T-helper 17 cell (primary cell): ENCODE data around the gene SLC30A1. TPM values are rescaled to one million over a fixed set of nuclear protein-coding genes. Genes with fewer than 3 reads are reported as not detected.

Experiments used
- ATAC-seq: fragments of 150-1000 bp; cut with Tn5 transposase; 2 replicates; pipeline ENCODE4 v1.10.0; 2021; ENCODE audit warnings: mild to moderate bottlenecking, moderate library complexity
- DNase-seq, 3 donors: peaks; one replicate each; pipeline versions ENCODE4 v3.0.0 to v3.0.0-alpha.2; 2020 to 2021
- H3K9me3 ChIP-seq: one replicate; pipeline ENCODE4 v1.7.0; 2013; ENCODE audit warnings: low read length, mild to moderate bottlenecking; ENCODE audit not compliant: control insufficient read depth, poor library complexity, severe bottlenecking
- H3K27ac Mint-ChIP-seq: one replicate; pipeline ENCODE4 v1.8.0; 2022; ENCODE audit warnings: mild to moderate bottlenecking, moderate library complexity, mixed read lengths
- H3K27me3 Mint-ChIP-seq: one replicate; pipeline ENCODE4 v1.8.0; 2022; ENCODE audit warnings: mixed read lengths
- H3K36me3 Mint-ChIP-seq: one replicate; pipeline ENCODE4 v1.8.0; 2022; ENCODE audit warnings: low read depth, mixed read lengths
- H3K4me1 Mint-ChIP-seq: one replicate; pipeline ENCODE4 v1.8.0; 2022; ENCODE audit warnings: mild to moderate bottlenecking, mixed read lengths
- H3K4me3 Mint-ChIP-seq: one replicate; pipeline ENCODE4 v1.8.0; 2022; ENCODE audit warnings: mild to moderate bottlenecking, moderate library complexity, mixed read lengths
- total RNA-seq, 4 donors: library from RNA in 2 of 4; stranded (reverse) in 2 of 4; gene quantifications; one replicate each; pipeline ENCODE4 v1.2.3 and lab custom pipeline; 2022 to 2026

SLC30A1 gene
- total RNA-seq, 2 donors from 2014 or later, result 4.8 to 9.5 TPM

DNA sequence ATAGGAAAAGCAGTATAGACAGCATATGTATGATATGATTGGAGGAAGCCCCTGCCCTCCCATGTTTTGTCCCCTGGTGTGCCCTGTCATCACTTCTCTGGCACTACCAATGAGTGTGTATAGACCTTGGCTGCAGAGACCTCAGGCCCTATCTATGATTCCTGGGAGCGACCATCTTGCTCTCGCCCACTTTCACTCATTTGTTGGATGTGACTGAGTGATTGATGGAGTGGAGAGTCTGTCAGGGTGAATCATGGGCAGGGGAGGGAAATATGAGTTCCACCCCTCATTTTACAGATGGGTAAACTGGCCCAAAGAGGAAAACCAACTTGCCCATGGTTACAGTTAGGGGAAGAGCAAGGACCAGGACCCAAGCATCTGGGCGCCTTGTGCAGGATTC, 14.9 kb downstream of the SLC30A1 start:
- no peak overlapping the region for H3K4me3 Mint-ChIP-seq

GRCh38 chr1:211559222-211560010, 19.5 kb downstream of the SLC30A1 start:
- DNase-seq (no peak), ATAC-seq (no peak)
- H3K27me3 Mint-ChIP-seq, result peaks cover 10% of the 10 kb centered on the region
- H3K4me1 Mint-ChIP-seq, result no peaks in the 10 kb centered on the region
- no peak overlapping the region for H3K4me3 Mint-ChIP-seq
- no peak overlapping the region for H3K27ac Mint-ChIP-seq
- H3K9me3 ChIP-seq, result no peaks in the 10 kb centered on the region
- no peaks in the 10 kb centered on the region for H3K36me3 Mint-ChIP-seq

More for the DNA sequence above, 14.9 kb downstream of the SLC30A1 start:
- no peaks in the 10 kb centered on the region for H3K9me3 ChIP-seq
- H3K36me3 Mint-ChIP-seq, result no peaks in the 10 kb centered on the region
- H3K4me1 Mint-ChIP-seq, result peaks cover 2% of the 10 kb centered on the region
- DNase-seq (no peak), ATAC-seq (no peak)
- H3K27ac Mint-ChIP-seq, result no peak overlapping the region
- peaks cover 7% of the 10 kb centered on the region for H3K27me3 Mint-ChIP-seq

DNA sequence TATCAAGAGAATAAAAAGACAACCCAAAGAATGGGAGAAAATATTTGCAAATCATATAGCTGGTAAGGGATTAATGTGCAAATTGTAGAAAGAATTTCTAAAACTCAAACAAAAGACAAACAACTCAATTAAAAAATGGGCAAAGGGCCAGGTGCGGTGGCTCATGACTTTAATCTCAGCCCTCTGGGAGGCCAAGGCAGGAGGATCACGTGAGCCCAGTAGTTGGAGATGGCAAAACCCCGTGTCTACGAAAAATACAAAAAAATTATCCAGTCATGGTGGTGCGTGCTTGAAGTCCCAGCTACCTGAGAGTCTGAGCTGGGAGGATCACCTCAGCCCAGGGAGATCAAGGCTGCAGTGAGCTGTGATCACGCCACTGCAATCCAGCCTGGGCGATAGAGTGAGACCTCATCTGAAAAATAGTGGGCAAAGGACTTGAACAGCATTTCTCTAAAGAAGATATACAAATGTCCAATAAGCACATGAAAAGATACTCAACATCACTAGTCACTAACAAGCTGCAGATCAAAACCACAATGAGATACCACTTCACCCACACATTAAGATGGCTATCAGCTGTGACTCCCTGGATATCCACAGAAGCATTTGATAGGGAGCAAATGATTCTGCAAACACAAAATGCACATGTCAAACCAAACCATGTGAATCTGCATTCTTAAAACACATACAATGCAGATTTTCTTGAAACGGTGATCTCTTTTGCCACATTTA, 20.9 kb downstream of the SLC30A1 start:
- DNase-seq (no peak), ATAC-seq (no peak)
- H3K9me3 ChIP-seq, result no peaks in the 10 kb centered on the region
- H3K4me1 Mint-ChIP-seq, result no peaks in the 10 kb centered on the region
- no peaks in the 10 kb centered on the region for H3K36me3 Mint-ChIP-seq
- no peak overlapping the region for H3K4me3 Mint-ChIP-seq
- no peak overlapping the region for H3K27ac Mint-ChIP-seq
- peaks cover 22% of the 10 kb centered on the region for H3K27me3 Mint-ChIP-seq

GRCh38 chr1:211553549-211553948, 25.4 kb downstream of the SLC30A1 start:
- H3K9me3 ChIP-seq, result no peaks in the 10 kb centered on the region
- Mint-ChIP-seq H3K27ac (no peak overlapping the region), H3K4me3 (no peak overlapping the region), H3K27me3 (peaks cover 23% of the 10 kb centered on the region), H3K36me3 (no peaks in the 10 kb centered on the region), H3K4me1 (no peaks in the 10 kb centered on the region)
- ATAC-seq, result no peak
- DNase-seq, result no peak

DNA sequence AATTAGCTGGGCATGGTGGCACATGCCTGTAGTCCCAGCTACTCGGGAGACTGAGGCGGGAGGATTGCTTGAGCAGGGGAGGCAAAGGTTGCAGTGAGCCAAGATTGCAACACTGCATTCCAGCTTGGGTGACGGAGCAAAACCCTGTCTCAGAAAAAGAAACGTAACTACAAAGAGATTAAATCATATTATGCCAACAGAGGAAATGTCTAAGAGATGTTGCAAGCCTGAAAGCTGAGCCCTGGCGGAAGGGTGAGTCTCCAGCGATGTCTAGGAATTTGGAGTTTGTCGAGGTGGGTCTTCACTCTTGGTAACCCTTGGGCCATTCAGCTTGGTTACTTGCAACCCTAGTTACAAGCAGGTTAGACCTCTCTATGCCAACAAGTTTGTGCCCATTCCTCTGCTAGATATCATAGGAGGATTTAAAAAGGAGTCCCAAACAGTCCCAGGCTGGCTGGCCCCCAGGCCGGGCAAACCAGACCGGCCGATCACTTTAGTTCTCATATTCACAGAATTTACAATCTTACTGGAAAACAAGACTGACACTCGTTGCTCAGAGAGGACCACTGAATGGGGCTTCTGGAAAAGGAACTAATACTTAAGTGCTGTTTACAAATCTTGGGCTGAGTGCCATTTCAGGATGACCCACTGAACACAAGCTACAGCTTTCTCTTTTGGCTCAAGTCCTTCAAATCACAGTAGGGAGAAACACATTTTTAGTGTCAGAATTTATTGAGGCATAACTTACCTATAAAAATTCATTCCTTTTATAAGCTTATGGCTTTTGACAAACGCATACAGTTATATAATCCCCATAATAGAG, 27.1 kb downstream of the SLC30A1 start:
- H3K9me3 ChIP-seq, result no peaks in the 10 kb centered on the region
- Mint-ChIP-seq H3K27ac (no peak overlapping the region), H3K27me3 (peaks cover 23% of the 10 kb centered on the region), H3K4me3 (no peak overlapping the region), H3K36me3 (no peaks in the 10 kb centered on the region), H3K4me1 (no peaks in the 10 kb centered on the region)
- ATAC-seq, result no peak
- no peak for DNase-seq

- DNase-seq (no peak), ATAC-seq (no peak)
- Mint-ChIP-seq H3K36me3 (peaks cover 4% of the 10 kb centered on the region), H3K4me3 (no peak overlapping the region), H3K27me3 (peaks cover 25% of the 10 kb centered on the region), H3K27ac (no peak overlapping the region), H3K4me1 (no peaks in the 10 kb centered on the region)
- no peaks in the 10 kb centered on the region for H3K9me3 ChIP-seq
These were observed 29.8 kb downstream of the SLC30A1 start for GRCh38 chr1:211549092-211549711.

DNA sequence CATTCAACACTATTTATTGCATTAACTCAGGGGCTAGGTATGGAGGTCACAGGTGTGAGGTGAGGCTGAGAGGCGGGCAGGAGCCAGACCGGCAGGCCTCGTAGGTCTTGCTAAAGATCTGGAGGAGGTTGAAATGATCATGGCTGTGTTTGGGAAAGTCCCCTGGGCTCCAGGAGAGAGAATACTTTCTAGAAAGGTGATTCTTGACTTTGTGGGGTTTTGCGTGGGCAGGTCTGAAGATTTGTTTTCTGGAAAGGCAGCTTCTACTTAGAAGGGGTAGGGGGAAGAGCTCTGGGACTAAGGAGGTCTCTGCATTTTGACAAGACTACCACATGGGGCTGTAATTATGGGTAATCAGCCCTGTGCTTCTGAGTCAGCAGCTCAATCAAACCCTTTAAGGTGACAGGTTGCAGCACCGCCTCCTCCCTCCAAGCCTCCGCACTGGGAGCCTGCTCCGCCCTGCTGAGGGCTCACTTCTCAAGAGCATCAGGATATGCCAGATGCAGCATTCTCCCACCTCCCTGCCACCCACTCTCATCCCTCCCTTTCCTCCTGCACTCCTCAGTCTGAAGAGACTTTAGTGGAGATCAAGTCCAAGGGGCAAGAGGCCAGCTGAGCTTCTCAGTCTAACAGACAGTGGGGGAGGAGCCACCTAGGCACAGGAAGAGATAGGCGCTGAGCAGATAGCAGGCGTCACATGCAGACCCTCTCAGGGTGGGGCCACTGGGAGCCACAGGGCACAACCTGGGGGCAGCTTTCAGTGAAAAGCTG, 30.5 kb downstream of the SLC30A1 start:
- Mint-ChIP-seq H3K27ac (no peak overlapping the region), H3K4me1 (no peaks in the 10 kb centered on the region), H3K36me3 (peaks cover 4% of the 10 kb centered on the region), H3K4me3 (no peak overlapping the region), H3K27me3 (peaks cover 20% of the 10 kb centered on the region)
- ATAC-seq (peak; percentile 73), DNase-seq (no peak)
- no peaks in the 10 kb centered on the region for H3K9me3 ChIP-seq

DNA sequence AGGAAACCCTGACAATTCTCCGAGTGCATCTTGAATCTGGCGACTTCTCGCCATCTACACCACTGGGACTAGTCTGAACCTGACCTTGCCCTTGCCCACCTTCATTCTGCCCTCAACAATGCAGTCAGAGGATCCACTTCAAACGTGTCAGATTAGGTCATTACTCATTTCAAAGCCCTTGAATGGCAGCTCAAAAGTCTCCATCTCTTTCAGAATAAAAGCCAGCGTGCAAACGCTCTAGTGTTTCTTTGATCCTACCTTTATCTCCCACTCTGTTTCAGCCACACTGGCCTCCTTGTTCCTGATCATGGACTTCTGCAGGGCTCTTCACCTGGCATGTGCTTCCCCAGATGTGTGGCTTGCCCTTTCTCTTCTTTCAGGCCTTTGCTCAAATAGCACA, 31.3 kb downstream of the SLC30A1 start:
- Mint-ChIP-seq H3K27ac (no peak overlapping the region), H3K27me3 (peaks cover 14% of the 10 kb centered on the region), H3K4me1 (no peaks in the 10 kb centered on the region), H3K4me3 (no peak overlapping the region), H3K36me3 (peaks cover 4% of the 10 kb centered on the region)
- no peak for ATAC-seq
- H3K9me3 ChIP-seq, result no peaks in the 10 kb centered on the region
- DNase-seq, result no peak

GRCh38 chr1:211546543-211546942, 32.4 kb downstream of the SLC30A1 start:
- Mint-ChIP-seq H3K4me1 (no peaks in the 10 kb centered on the region), H3K27me3 (peaks cover 14% of the 10 kb centered on the region), H3K36me3 (peaks cover 4% of the 10 kb centered on the region), H3K27ac (no peak overlapping the region), H3K4me3 (no peak overlapping the region)
- ATAC-seq (no peak), DNase-seq (no peak)
- H3K9me3 ChIP-seq, result no peaks in the 10 kb centered on the region

GRCh38 chr1:211543025-211543424, 35.9 kb downstream of the SLC30A1 start:
- H3K9me3 ChIP-seq, result no peaks in the 10 kb centered on the region
- peaks cover 7% of the 10 kb centered on the region for H3K36me3 Mint-ChIP-seq
- ATAC-seq (no peak), DNase-seq (no peak)
- no peak overlapping the region for H3K4me3 Mint-ChIP-seq
- peaks cover 23% of the 10 kb centered on the region for H3K27me3 Mint-ChIP-seq
- H3K4me1 Mint-ChIP-seq, result no peaks in the 10 kb centered on the region
- no peak overlapping the region for H3K27ac Mint-ChIP-seq

- ATAC-seq (no peak), DNase-seq (no peak)
- Mint-ChIP-seq H3K27ac (no peak overlapping the region), H3K4me1 (no peaks in the 10 kb centered on the region), H3K36me3 (peaks cover 7% of the 10 kb centered on the region), H3K4me3 (no peak overlapping the region), H3K27me3 (peaks cover 23% of the 10 kb centered on the region)
- no peaks in the 10 kb centered on the region for H3K9me3 ChIP-seq
These were observed 37.1 kb downstream of the SLC30A1 start for GRCh38 chr1:211541720-211542477.

- ATAC-seq (no peak), DNase-seq (no peak)
- H3K4me3 Mint-ChIP-seq, result no peak overlapping the region
- H3K27me3 Mint-ChIP-seq, result peaks cover 23% of the 10 kb centered on the region
- no peak overlapping the region for H3K27ac Mint-ChIP-seq
- H3K9me3 ChIP-seq, result no peaks in the 10 kb centered on the region
- H3K36me3 Mint-ChIP-seq, result peaks cover 7% of the 10 kb centered on the region
- H3K4me1 Mint-ChIP-seq, result no peaks in the 10 kb centered on the region
These were observed 37.7 kb downstream of the SLC30A1 start for GRCh38 chr1:211541278-211541677.
